ENCODE measurements around the gene RAPGEFL1. TPM values are rescaled to one million over a fixed set of nuclear protein-coding genes. Genes with fewer than 3 reads are reported as not detected.

The RAPGEFL1 gene
- total and polyA plus RNA-seq, 10 of the 15 experiments (the other 5 are each of a cell fraction or from before 2014, with no cell fraction given): 0.13 to 3.2 (median 1.5) TPM

DNA sequence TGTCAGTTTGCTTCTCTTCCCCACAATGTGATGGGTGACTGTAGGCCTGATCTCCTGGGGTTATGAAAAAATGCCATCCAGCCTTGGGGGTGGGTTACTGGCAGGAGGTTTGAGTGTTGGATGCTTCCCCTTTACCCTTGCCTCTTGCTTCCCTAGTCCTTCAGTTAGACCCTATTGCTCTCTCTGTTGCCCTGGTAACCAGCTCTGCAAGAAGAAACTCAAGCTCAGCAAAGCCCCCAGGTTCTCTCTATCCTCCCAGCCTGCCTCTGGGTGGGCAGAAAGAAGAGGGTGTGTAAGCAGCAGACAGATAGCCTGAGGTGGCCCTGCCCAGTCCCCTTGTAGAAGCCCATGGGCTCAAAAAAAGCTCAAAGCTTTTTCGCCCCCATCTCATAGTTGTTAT lies 2.8 kb upstream of the RAPGEFL1 start:
- SMC1A ChIA-PET (ENCODE audit: uncharacterized antibody, unreplicated experiment): interaction anchor here (1.0 to 5.1 kb wide), 3 partner anchors 24 to 62 kb away, joined by 3 to 35 read pairs (median 4); partner anchors contain the start of gene CASC3
- no peak for DNase-seq (ENCODE audit: low read depth, low spot score)
- TF ChIP-seq RB1 (IDR thresholded peaks at IDR 0.05; ENCODE audit: borderline replicate concordance): no peak

DNA sequence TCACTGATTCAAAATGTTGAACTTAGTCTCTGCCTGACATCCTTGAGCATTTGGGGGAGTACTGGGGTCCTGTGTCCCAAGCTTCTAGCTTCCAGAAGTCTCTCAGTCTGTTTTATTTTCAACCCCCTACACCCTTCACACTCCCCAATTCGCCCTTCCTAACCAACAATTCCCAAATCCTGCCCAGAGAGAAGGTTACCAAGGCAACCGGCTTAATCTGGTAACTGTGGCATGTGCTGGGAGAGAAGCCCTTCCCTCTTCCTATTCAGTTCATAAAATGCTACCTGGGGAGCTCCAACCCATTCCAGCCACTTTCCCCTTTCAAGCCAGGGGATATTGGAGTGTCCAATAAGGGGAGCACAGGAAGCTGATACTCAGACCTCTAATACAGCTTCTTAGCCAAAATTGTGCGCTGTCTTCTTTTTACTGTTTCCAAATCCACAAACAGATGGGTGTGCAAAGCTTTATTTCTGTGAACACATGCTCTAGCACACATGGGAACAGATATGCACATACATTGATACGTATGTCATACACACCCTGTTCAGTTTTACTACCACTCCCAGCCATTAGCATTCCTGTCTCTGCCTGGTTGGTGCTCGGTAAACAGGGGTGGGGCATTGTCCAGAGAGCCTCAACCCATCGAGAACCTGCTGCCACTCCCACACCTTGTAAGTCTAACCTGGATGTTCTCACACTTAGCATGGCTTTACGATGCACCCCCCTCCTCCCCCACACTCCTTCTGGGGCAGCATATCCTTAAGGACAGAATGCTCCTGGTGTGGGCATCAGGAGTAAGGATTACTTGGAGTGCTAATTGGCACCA lies 1.1 kb upstream of the RAPGEFL1 start:
- Histone ChIP-seq H3K4me2 (ENCODE audit: control insufficient read depth, insufficient read depth) (no peak overlapping the region), H3K4me1 (ENCODE audit: control insufficient read depth, insufficient read depth, low read length) (peaks cover 4% of the 10 kb centered on the region), H3K27me3 (replicated peaks in 1 of 2; ENCODE audit: control insufficient read depth in 2 of 2, insufficient read depth in 2 of 2, low read length in 1 of 2) (no peaks in the 10 kb centered on the region), H4K20me1 (ENCODE audit: control insufficient read depth, insufficient read depth) (no peaks in the 10 kb centered on the region), H3K4me3 (no peak overlapping the region), H2AFZ (ENCODE audit: control insufficient read depth, low read depth, low read length) (no peak overlapping the region), H3K9me3 (replicated peaks; ENCODE audit: control insufficient read depth, insufficient read depth, low read length) (no peaks in the 10 kb centered on the region), H3K36me3 (ENCODE audit: control insufficient read depth in 2 of 2, insufficient read depth in 2 of 2, low read length in 1 of 2) (peaks cover 6 to 9% of the 10 kb centered on the region in 2 experiments; a peak in 3 of 4 replicates), H3K9ac (ENCODE audit: control insufficient read depth, insufficient read depth, low read length) (no peak overlapping the region), H3K27ac (ENCODE audit: control insufficient read depth, insufficient read depth) (no peak overlapping the region), H3K79me2 (ENCODE audit: control insufficient read depth, insufficient read depth, low read length) (no peaks in the 10 kb centered on the region)
- in situ Hi-C loops (cut with MboI): no loop called here
- FAIRE-seq: no peak
- BruUV-seq (replicated peaks): no TSS peak
- ChIA-PET POLR2A (interaction anchor here (1.0 to 1.2 kb wide), 2 partner anchors 18 to 76 kb away, joined by 3 to 4 read pairs; partner anchors contain the start of gene NR1D1), CTCF (interaction anchor here (0.7 to 5.1 kb wide), 5 partner anchors 15 to 154 kb away, joined by 3 to 42 read pairs (median 3); no protein-coding TSS in a partner anchor), SMC1A (ENCODE audit: uncharacterized antibody, unreplicated experiment) (interaction anchor here (0.6 to 5.1 kb wide), 3 partner anchors 42 to 150 kb away, joined by 3 to 35 read pairs (median 3); no protein-coding TSS in a partner anchor), RAD21 (ENCODE audit: unreplicated experiment) (interaction anchor here (1.0 to 1.1 kb wide), 2 partner anchors 24 to 63 kb away, joined by 3 to 7 read pairs; no protein-coding TSS in a partner anchor)
- no peak for ATAC-seq
- WGBS (ENCODE audit: insufficient coverage, insufficient replicate concordance, low lambda C conversion rate, missing lambda C conversion rate): 98% methylated on average over 7 of the region's 7 CpGs
- intact Hi-C loops (cut with micrococcal nuclease; ENCODE audit: unreplicated experiment): no loop called here
- DNase-seq (ENCODE audit: low read depth, low spot score): no peak
- TF ChIP-seq MYC (IDR thresholded peaks at IDR 0.05; ENCODE audit: insufficient read depth, insufficient read length, insufficient replicate concordance, low read length, severe bottlenecking) (no peak), EED (IDR thresholded peaks at IDR 0.05; ENCODE audit: low read depth) (no peak)
- TF ChIP-seq, protein P1, sequence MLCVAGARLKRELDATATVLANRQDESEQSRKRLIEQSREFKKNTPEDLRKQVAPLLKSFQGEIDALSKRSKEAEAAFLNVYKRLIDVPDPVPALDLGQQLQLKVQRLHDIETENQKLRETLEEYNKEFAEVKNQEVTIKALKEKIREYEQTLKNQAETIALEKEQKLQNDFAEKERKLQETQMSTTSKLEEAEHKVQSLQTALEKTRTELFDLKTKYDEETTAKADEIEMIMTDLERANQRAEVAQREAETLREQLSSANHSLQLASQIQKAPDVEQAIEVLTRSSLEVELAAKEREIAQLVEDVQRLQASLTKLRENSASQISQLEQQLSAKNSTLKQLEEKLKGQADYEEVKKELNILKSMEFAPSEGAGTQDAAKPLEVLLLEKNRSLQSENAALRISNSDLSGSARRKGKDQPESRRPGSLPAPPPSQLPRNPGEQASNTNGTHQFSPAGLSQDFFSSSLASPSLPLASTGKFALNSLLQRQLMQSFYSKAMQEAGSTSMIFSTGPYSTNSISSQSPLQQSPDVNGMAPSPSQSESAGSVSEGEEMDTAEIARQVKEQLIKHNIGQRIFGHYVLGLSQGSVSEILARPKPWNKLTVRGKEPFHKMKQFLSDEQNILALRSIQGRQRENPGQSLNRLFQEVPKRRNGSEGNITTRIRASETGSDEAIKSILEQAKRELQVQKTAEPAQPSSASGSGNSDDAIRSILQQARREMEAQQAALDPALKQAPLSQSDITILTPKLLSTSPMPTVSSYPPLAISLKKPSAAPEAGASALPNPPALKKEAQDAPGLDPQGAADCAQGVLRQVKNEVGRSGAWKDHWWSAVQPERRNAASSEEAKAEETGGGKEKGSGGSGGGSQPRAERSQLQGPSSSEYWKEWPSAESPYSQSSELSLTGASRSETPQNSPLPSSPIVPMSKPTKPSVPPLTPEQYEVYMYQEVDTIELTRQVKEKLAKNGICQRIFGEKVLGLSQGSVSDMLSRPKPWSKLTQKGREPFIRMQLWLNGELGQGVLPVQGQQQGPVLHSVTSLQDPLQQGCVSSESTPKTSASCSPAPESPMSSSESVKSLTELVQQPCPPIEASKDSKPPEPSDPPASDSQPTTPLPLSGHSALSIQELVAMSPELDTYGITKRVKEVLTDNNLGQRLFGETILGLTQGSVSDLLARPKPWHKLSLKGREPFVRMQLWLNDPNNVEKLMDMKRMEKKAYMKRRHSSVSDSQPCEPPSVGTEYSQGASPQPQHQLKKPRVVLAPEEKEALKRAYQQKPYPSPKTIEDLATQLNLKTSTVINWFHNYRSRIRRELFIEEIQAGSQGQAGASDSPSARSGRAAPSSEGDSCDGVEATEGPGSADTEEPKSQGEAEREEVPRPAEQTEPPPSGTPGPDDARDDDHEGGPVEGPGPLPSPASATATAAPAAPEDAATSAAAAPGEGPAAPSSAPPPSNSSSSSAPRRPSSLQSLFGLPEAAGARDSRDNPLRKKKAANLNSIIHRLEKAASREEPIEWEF (IDR thresholded peaks at IDR 0.05; ENCODE audit: insufficient replicate concordance, low read depth, low read length): no peak

More for the DNA sequence above, 2.8 kb upstream of the RAPGEFL1 start:
- H3K4me2 ChIP-seq (ENCODE audit: control insufficient read depth, insufficient read depth): no peak overlapping the region
- no peaks in the 10 kb centered on the region for H3K9me3 ChIP-seq (replicated peaks; ENCODE audit: control insufficient read depth, insufficient read depth, low read length)
- FAIRE-seq (no peak), ATAC-seq (no peak)
- H3K4me3 ChIP-seq: no peak overlapping the region
- no TSS peak for BruUV-seq (replicated peaks)
- peaks cover 4% of the 10 kb centered on the region for H3K4me1 ChIP-seq (ENCODE audit: control insufficient read depth, insufficient read depth, low read length)
- H4K20me1 ChIP-seq (ENCODE audit: control insufficient read depth, insufficient read depth): no peaks in the 10 kb centered on the region
- ChIA-PET POLR2A (interaction anchor here (0.6 to 3.6 kb wide), 6 partner anchors 35 to 723 kb away, joined by 3 to 23 read pairs (median 4); partner anchors contain the start of gene NR1D1), CTCF (interaction anchor here (0.6 to 5.1 kb wide), 5 partner anchors 17 to 215 kb away, joined by 3 to 42 read pairs (median 3); no protein-coding TSS in a partner anchor), RAD21 (ENCODE audit: unreplicated experiment) (interaction anchor here (0.7 to 1.6 kb wide), 2 partner anchors 34 to 61 kb away, joined by 3 to 4 read pairs; partner anchors contain the start of gene CASC3)
- H3K36me3 ChIP-seq (ENCODE audit: control insufficient read depth in 2 of 2, insufficient read depth in 2 of 2, low read length in 1 of 2): peaks cover 11 to 15% of the 10 kb centered on the region in 2 experiments; a peak in 3 of 4 replicates
- no peak overlapping the region for H2AFZ ChIP-seq (ENCODE audit: control insufficient read depth, low read depth, low read length)
- intact Hi-C loops (cut with micrococcal nuclease; ENCODE audit: unreplicated experiment): no loop called here
- in situ Hi-C loops (cut with MboI): no loop called here
- no peaks in the 10 kb centered on the region for H3K27me3 ChIP-seq (replicated peaks in 1 of 2; ENCODE audit: control insufficient read depth in 2 of 2, insufficient read depth in 2 of 2, low read length in 1 of 2)
- WGBS (ENCODE audit: insufficient coverage, insufficient replicate concordance, low lambda C conversion rate, missing lambda C conversion rate): 25% methylated on average over 1 of the region's 1 CpG
- H3K79me2 ChIP-seq (ENCODE audit: control insufficient read depth, insufficient read depth, low read length): no peaks in the 10 kb centered on the region
- H3K9ac ChIP-seq (ENCODE audit: control insufficient read depth, insufficient read depth, low read length): no peak overlapping the region
- no peak overlapping the region for H3K27ac ChIP-seq (ENCODE audit: control insufficient read depth, insufficient read depth)
